ENCODE results near the gene TRPV4. TPM values are rescaled to one million over a fixed set of nuclear protein-coding genes. Genes with fewer than 3 reads are reported as not detected.
"Not testable (repeated sequence)": the region's sequence is repeated elsewhere in the genome, so short reads cannot be mapped to it uniquely, and the experiment has no call there.

The TRPV4 gene
- polyA plus RNA-seq (2014; cell fraction: cytosol; rRNA removed) = not detected in 2 replicates
- not detected in 2 replicates for polyA plus RNA-seq (2014; cell fraction: nucleus; rRNA removed)

DNA sequence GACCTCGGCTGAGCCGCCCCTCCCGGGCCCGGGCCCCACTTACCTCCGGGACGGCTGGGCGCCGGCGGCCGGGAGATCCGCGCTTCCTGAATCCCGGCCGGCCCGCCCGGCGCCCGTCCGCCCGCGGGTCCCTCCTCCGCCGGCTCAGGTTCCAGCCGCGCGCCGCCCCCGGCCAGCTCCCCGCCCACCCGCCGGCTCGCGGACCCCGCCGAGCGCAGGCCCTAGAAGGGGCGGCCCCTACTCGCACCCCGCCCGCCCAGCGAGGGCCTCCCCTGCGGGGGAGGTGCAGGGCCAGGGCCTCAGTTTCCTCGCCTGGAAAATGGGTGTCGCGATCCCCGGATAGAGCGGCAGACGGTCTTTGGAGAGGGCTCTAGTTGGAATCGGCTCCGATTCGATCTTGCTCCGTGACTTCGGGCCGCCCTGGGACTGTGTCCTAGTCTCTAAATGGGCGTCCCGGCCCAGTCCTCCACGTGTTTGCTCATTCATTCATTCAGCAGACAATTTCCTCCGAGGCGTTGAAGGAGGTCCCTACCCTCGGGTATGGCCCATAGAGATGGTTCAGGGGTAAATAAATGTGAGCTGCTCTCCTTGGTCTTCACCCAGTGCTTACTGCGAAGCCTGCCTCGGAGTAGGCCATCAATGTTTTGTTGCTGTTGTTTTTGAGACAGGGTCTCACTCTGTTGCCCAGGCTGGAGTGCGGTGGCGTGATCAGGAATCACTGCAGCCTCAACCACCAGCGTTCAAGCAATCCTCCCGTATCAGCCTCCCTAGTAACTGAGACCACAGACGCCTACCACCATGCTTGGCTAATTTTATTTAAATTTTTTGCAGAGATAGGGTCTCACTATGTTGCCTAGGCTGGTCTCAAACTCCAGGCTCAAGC is at the start of gene TRPV4:
TRPV4 (minus strand) TSS at position 92 of the 883 bp plus-strand sequence. CDS start 18,602 bp downstream, outside the sequence.
- DNase-seq (ENCODE audit: low spot score) = no peak

DNA sequence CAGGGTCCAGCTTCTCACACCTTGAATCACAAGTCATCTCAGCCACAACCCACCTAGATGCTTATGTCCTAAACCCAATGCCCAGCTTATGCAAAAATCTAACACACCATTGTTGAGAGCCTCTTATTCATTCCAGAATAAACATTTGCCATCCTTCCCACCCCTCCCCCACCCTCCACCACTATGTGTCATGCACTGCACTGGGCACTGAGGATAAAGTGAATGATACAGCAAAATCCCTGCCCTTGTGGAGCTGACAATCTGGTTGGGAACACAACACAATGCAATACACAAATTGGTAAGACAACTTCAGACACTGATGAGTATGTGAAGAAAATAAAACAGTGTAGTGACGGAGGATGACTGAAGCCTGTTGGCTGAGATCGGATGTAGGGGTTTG is 48.6 kb upstream of the TRPV4 start:
- no peak for DNase-seq (ENCODE audit: low spot score)

DNA sequence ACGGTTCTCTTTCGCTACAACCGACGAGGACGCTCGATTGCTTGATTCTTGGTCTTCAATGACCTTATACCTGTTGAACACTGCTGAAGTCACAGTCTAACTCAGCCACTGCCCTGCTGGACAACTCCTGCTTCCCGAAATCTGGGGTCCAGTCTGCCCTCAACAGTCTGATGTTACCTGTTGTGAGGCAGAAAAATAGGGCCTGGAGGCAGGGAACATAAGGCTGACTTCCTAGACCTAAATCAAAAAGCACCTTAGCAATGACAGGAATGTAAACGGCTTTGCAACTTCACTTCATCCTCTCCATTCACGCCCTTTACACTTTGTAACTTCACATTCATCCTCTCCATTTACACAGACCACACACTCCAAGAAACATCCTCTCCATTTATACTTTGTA is 47.7 kb upstream of the TRPV4 start:
- DNase-seq (ENCODE audit: low spot score) = no peak

DNA sequence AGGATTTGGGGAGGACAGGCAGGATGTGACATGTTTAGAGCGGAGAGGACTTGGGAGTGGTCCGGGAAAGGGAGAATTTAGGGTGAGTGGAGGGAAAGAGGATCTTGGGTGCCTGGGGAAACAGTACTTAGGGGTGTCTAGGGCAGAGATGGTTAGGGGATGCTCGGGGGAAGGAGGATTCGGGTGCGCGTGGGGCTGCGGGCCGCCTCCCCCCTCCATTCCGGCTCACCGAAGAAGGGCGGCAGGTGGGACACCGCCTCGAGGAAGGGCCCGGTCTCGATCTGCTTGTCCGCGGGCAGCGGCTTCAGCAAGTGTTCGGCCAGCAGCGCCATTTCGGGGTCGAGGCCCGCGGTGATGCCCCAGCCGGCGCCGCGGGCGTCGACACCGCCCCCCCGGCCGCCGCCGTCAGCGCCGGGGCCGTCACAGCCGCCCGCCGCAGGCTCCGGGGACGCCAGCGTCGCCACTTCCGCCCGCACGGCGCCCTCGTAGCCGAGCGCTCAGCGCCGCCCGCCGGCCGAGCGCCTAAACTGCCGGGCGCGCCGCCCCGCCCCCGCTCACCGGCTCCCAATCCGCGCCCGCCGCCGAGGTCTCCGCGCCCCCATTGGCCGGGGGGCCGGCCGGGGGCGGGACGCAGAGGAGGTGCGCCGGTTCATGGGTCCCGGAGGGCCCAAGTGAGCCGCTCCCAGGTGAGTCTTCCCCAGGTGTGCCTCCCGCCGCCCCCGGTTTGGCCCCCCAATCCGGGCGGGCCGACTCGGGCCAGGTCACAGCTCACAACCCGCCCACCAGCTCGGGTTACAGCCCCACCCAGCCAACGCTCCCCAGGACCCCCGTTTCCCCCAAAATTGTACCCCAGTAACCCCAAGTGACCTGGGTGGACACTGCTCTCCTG is 47.1 kb upstream of the TRPV4 start, which contains the start of gene GLTP:
GLTP (minus strand) TSS at position 499 of the 889 bp plus-strand sequence; CDS start at position 332, 167 bp downstream.
- DNase-seq (ENCODE audit: low spot score) = peak; percentile 71

DNA sequence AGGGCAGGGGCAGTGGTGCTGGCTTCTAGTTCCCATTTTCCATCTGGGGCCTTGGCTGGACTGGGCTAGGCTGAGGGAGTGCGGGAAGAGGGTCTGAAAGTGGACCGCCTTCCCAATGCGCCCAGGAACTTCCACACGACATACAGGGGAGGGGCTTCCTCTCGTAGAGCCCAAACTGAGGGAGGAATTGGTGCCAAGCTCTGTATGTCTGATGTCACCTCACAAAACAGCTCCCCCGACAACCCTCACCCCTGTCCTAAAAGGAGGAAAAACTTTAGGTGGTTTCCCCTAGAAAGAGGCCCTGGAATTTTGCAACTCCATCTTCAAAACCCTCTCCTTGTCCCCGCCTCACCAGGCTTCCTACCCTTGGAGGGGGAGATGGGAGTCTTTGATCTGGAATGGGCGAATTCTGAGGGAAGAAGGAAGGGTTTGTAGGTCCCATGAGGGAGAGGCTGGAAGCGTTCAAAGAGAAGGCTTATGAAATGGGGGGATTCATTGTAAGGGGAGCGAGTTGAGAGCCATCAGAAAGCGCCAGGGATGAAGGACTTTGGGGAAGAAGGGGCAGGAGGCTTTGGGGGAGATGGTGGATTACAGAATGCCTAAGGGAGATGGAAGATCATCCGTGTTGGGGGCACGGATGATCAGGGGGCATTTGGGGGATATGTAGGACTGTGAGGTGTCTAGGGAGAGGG is 46.3 kb upstream of the TRPV4 start:
- no peak for DNase-seq (ENCODE audit: low spot score)

DNA sequence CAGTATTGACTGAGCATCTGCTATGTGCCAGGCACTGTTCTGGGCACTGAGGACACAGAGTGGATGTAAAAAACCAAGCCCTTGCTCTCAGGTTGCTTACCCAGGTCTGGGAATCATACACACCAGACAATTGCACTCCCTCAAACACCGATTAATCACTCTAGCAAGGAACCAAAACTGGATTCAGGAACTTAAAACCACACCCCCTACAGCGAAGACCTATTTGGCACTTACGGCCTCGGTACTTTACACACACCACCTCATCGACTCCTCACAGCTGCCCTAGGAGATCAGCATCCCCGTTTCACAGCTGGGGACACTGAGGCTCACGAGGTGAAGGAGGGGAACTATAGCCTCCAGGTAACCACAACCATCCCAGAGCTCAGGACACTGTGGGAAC is 45.6 kb upstream of the TRPV4 start:
- no peak for DNase-seq (ENCODE audit: low spot score)

DNA sequence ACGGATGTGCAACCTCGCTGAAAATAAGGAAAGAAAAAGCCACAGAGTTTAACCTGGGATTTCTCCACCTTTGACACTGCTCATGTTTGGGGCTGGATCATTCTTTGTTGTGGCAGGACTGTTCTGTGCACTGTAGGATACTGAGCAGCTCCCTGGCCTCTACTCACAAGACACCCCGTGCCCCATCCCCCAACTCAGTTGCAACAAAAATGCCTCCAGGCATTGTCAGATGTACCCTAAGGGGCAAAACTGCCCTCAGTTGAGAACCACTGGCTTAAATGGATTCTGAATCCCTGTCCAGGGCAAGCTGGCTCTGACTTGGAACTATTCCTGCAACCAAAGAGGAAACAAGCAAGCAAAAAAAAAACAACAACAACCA is 45.0 kb upstream of the TRPV4 start:
- no peak for DNase-seq (ENCODE audit: low spot score)

DNA sequence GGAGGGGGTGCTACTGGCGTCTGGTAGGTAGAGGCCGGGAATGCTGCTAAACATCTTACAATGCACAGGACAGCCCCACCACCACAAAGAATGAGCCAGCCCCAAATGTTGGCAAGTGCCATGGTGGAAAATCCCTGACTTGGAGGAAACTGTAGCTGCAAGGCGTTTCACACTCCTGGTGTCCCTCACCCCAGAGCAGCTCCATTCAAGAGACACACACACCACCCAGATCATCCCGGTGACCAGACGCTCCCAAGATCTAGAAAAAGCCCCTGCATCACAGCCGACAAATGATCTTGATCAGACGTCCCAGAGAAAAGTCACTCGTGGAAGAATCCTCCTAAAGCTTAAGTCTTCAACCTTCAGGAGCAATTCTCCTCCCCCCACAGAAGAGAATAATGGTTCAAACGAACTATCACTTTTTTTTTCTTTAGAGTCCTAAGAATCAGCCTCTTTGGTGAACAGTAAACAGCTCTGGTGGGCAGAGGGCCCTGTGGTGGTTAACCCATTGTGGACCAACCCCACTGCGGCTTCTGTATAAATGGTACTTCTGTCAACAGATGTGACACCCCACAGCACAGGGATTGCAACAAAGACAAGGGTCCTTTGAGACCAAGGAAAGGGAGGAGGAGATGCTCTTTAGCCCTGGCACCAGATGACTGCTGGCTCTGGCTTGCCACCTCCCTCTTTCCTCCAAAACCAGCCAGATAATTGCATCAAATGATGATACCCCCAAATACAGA is 44.5 kb upstream of the TRPV4 start:
- DNase-seq (ENCODE audit: low spot score) = no peak

DNA sequence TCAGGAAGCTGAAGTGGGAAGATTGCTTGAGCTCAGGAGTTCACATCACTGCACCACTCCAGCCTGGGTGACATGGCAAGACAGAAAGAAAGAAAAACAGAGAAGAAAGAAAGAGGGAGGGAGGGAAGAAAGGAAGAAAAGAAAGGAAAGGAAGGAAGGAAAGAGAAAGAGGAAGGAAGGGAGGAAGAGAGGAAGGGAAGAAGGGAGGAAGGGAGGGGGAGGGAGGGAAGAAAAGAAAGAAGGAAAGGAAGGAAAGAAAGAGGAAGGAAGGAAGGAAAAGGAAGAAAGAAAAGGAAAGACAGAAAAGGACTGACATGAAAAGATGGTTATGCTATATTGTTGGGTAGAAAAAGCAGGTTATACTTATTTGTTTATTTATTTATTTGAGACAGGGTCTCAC is 43.2 kb upstream of the TRPV4 start:
- DNase-seq (ENCODE audit: low spot score) = no peak

DNA sequence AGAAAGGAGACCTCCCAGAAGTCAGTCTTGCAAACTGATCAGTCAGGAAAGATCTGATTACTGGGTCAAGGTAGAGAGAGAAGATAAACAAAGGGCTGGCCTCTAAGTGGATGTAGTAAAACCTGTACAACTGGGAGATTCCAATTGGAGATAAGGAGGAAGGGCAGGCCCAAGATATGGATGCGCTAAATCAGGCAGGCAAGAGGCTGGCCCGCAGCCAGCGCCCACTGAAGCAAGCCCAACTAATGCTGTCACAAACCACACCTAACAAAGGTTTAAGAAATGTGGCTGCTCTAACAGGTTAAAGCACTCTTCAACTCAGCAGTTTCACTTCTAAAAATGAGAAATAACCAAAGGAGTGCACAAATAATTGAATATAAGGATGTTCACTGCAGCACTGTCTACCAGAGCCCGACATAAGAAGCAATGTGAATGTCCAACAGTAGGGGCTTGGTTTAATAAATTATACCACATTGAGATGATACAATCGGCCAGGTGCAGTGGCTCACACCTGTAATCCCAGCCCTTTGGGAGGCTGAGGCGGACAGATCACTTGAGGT is 42.5 kb upstream of the TRPV4 start:
- peak; percentile 59 for DNase-seq (ENCODE audit: low spot score)

DNA sequence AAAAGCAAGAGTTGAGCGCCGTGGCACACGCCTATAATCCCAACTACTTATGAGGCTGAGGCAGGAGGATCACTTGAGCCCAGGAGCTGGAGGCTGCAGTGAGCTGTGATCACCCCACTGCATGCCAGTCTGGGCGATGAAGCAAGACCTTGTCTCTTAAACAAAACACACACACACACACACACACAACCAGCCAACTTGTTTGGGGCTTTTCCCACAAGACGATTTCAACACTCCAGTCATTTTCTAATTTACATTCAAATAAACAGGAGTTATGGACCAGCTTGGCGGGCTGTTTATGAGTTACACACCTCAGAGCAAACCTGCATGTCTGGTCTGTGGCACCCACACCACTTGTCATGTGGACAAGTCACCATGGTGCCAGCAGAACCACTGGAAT is 40.5 kb upstream of the TRPV4 start:
- no peak for DNase-seq (ENCODE audit: low spot score)

DNA sequence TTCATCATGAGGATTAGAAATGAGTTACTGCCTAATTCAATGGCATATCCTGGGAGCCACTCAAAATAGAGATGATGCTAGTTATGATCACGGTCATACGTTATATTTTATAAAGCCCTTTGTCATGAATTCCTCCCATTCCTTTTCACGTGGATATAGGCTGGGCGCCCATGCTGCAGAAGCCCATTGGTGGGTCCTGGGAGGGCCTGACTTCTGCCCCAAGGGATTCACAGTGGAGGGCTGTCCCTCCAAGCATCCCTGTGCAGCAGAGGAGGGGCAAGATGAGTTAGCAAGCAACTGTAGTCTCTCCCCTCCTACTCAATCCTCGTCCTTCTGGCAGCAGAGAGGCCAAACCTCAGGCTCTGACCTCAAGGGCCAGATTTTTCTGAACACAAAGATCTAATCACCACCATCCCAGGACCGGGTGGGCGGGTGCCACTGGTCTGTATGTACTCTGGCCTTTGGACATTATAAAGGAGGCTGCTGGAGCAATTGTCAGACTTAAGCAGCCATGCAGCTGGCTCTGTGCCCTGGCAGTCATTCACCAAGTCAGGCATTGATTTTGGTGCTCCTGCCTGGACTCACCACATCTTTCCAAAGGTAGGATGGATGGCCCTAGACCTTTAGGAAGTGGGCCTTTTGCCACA is 38.6 kb upstream of the TRPV4 start:
- no peak for DNase-seq (ENCODE audit: low spot score)

DNA sequence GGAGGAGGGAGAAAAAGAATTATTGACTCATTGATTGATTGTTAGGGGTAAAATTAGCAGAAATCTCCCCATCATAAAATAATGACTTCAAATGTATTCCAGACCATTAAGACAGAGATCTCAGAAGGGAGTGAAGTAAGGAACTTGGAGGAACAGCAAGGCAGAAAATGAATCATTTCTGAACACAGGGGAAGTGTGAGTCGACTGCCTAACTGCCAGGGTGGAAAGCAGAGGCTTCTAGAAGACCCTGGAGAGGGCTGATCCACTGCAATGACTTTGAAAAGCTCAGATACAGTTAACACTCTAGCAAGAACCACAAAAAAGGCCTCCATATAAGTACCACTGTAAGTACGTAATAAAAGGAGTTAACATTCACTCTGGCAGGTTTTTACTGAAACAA is 37.5 kb upstream of the TRPV4 start:
- no peak for DNase-seq (ENCODE audit: low spot score)

DNA sequence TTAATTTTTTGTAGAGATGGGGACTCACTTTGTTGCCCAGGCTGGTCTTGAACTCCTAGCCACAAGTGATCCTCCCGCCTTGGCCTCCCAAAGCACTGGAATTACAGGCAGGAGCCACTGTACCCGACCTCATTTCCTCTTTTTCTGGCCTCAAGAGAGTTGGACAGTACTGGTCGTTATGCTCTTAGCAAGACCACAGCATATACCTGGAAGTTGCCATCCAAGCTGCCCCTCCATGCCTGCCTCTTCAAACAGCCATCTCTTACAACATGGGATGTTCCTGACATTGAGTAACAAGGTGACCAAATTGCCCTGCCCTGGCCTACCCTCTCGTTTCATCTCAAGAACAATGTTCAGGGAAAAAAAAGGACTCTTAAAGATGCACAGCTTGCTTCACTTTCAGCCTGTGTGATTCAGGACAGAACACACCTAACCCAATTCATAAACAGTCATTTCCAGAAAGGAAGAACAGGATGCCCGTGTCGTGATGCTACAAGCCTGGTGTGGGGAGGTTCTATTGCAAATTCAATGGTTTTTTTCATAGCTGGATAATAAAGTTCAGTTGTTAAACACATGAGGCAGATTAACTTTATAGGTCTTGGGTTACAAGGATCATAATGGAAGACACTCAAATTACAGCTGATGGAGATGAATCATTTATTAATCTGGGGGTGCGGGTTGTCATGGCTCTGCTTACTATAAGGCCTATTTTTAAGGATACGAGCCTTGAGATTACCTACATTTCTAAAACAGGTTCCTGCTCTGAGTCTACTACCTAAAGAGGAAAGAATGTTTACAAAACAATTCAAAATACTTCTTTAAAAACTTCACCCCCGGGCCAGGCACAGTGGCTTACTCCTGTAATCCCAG is 35.2 kb upstream of the TRPV4 start:
- no peak for DNase-seq (ENCODE audit: low spot score)

DNA sequence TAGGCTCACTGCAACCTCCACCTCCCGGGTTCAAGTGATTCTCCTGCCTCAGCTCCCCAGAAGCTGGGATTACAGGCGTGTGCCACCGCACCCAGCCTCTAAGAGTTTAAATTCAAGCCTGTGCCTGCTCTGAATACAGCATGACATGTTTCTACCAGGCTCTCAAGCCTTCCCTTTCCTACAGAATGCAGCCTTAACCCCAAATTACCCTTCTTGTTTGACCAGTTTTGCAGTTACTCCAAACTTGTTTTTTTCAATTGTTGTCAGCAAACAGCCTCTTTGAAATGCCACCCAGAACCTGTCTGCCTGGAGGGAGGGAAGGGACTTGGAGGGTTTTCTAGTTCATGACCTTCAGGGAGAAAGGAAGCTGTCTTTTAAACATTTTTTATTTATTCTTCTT is 31.7 kb upstream of the TRPV4 start:
- no peak for DNase-seq (ENCODE audit: low spot score)

DNA sequence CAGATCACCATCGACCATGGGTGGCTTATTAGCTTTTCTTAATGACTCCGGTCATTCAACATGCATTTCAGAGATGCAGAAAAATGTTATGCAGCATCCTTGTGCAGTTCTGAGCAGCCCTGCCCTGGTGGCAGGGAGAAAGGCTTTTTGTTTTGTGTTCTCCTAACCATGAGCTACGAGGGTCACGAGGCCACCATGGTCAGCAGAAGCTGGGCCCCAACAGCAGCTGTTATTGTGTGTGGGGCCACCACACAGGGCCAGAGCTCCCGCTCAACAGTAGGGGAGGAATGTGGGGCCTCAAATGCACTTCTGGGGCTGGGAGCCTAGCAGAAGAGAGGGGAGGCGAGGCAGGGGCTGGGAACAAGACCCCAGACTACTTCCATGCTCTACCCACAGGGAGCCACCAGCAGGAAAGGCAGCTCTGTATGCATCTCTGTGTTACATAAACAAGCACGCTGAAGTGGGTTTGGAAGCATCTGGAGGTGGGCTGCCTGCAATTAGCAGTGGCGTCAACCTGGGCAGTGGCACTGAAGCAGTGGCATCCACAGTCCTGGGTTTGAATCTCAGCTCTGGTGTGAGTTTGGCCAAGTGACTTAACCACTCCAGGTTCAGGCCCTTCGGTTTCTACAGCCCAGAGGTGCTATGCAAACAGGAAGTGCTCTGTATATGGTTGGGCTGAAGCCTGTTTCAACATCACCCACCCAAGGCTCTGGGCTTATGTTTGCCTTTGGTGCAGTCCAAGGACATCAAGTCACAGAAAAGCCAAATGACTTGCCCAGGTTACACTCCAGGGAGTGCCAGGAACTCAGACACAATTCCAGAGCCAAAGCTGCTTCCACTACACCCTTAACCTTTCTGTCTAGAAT is 30.9 kb upstream of the TRPV4 start:
- DNase-seq (ENCODE audit: low spot score) = no peak

DNA sequence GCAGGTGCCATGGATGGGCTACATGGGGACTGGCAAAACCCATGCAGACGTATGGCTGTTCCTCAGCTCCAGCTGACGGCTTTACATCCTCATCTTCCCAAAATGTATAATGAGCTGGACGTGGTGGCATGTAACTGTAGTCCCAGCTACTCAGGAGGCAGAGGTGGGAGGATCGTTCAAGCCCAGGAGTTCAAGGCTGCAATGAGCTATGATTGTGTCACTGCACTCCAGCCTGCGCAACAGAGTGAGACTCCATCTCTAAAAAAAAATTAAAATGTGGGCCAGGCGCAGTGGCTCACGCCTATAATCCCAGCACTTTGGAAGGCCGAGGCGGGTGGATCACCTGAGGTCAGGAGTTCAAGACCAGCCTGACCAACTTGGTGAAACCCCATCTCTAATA is 29.3 kb upstream of the TRPV4 start:
- DNase-seq (ENCODE audit: low spot score) = not testable (repeated sequence)

DNA sequence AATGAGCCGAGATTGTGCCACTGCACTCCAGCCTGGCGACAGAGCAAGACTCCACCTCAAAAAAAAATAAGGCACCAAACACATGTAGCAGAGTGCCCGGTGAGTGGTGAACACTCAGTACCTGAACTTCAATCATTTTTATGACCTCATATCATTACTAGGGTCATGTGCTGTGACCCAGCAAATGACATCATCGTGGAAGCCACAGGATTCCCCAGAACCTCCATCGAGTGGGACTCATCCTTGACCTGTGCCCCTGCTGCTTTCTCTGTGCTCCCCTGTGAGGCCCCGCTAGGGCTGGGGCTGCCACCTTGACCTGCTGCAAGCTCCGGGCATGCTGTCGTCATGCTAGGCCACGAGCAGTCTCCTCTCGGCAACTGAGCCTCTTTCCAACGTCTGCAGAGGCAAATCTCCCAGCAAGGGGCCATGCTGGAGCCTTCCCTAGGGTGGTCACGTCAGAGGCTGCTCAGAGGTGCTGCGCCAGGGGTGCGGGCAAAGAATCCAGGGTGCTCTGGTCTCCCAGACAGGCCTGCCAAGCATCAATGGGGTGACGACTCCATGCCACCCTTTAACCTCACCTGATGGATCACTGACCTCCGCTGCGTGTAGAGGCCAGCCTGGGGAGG is 28.6 kb upstream of the TRPV4 start:
- no peak for DNase-seq (ENCODE audit: low spot score)

All from SK-N-DZ (cell line).